Esophagus mucosa (tissue), 1 donor: ENCODE data around the gene HCN4. TPM values are rescaled to one million over a fixed set of nuclear protein-coding genes. Genes with fewer than 3 reads are reported as not detected.
"Not testable (repeated sequence)": the region's sequence is repeated elsewhere in the genome, so short reads cannot be mapped to it uniquely, and the experiment has no call there.

Source experiments
- ATAC-seq: fragments of 200-7000 bp; cut with Tn5 transposase; one replicate; pipeline ENCODE4 v1.9.1; 2020
- total RNA-seq: library from RNA; stranded (reverse); gene quantifications from one replicate; pipeline ENCODE4 v1.2.4, GENCODE V29; 2023
- donor health status: DM: yes; HTN: yes; CAD: no.

The HCN4 gene
- total RNA-seq, 1 donor from 2014 or later, result not detected

DNA sequence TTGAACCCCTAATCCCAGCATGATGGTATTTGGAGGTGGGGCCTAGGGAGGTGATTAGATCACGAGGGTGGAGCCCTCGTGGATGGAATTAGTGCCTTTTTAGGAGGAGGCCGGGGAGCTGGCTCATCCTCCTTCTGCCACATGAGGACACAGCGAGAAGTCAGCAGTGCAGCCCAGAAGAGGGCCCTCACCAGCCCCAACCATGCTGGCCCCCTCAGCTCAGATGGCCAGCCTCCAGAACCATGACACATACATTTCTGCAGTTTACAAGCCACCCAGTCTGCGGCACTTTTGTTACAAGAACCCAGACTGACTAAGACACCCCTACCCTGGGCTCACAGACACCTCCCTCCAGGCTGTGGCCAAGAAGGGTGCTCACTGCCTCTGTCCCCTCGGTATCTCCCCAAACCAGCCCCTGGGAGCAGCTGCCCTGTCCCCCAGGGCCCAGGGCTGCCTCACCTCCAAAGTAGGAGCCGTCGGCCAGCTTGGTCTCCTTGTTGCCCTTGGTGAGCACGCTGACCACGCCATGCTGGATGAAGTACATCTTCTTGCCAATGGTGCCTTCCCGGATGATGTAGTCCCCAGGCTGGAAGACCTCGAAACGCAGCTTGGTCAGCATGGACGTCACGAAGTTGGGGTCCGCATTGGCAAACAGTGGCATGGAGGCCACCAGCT lies 44.1 kb downstream of the HCN4 start:
- no peak for ATAC-seq

GRCh38 chr15:73323956-73324355 lies 44.8 kb downstream of the HCN4 start:
- no peak for ATAC-seq

DNA sequence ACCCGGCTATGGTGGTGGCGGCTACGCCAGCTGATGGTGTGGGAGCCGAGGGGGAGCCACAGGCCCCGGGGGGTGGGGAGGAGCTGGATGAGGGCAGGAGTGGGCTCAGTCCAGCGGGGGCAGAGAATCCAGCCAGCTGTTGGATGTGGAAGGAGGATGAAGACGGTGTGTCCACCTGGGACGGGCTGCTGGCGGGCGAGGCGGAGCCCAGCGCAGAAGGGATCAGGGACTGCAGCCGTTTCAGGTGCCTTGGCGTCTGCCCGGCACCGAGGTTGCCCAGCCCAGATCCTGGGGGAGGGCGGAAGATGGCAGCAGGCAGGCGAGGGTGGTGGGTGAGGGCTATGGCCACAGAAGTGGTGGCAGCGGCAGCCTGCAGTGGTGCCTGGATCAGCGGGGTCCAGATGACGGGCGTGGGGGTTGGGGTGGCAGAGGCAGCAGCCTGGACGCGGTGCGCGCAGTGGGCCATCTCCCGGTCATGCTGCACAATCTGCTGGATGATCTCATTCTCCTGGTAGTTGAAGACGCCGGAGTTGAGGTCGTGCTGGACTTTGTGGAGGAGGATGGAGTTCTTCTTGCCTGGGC lies 45.3 kb downstream of the HCN4 start:
- ATAC-seq, result no peak

DNA sequence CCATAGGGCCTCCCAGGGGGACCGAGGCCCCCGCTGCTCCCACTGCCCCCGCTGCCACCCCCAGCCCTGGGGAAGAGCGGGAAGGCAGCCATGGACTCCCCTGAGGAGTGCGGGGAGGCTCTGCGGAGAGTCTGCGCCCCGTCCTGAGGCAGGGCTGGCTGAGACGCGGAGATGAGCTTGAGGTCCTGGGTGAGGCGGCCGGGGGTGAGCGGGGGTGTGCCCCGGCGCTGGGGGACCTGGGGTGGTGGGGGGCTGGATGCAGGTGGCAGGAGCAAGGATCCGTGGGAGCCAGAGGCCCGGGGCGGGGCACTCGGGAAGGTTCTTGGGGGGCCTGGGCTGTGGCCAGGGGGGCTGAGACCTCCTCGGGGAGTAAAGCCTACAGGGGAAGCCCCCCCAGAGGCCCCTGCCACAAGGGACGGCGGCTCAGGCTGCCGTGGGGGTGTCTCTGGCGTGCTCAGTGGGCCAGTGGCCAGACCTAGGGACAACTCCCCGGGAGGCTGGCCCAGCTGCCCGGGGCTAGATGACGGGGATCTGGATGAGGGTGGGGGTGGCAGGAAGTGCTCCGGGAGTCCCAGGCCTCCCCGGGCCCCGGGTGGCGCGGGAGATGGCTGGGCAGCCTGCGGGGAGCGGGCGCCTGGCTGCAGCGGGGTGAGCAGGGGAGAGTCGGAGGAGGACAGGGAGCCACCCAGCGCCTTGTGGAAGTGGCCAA lies 45.9 kb downstream of the HCN4 start:
- no peak for ATAC-seq

- ATAC-seq, result no peak
These were observed 47.0 kb downstream of the HCN4 start for GRCh38 chr15:73321496-73322450.

- ATAC-seq, result no peak
These were observed 48.1 kb downstream of the HCN4 start for GRCh38 chr15:73320619-73321180.

DNA sequence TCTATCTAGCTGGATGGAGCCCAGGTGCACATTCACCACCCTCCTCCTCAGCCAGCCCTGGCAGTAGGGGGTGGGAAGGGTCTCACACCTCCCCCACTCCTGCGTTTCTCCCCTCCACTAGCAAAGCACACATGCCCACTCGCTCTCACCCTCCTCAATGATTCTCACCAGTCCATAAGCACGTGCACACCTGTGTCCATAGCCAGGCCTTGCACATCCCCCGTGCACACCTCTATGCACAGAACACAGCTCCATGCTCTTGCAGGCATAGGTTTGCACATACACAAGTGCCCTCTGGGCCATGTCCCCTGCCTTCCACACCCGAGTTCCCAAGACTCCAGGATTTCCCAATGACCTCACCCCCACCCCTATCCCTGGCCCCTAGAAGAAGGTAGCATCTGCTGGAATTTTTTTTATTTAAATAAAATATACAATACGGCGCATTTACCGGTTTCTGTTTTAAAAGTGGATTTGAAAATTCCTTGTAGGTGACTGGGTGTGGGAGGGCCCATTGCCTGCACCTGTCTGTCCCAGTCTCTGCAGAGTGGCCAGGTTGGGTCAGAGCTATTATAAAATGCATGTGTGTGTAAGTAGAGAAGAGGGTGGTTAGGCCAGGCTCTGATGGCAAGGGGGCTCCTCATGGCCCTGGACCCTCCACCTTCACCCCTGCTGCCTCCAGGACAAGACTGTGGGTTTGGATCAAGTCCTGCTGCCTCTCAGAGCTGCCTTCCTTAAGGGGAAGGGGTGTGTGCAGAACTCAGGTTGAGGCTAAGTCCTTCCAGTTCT lies 49.1 kb downstream of the HCN4 start:
- peak; percentile 10 for ATAC-seq

- no peak for ATAC-seq
These were observed 50.1 kb downstream of the HCN4 start for GRCh38 chr15:73318463-73319351.

DNA sequence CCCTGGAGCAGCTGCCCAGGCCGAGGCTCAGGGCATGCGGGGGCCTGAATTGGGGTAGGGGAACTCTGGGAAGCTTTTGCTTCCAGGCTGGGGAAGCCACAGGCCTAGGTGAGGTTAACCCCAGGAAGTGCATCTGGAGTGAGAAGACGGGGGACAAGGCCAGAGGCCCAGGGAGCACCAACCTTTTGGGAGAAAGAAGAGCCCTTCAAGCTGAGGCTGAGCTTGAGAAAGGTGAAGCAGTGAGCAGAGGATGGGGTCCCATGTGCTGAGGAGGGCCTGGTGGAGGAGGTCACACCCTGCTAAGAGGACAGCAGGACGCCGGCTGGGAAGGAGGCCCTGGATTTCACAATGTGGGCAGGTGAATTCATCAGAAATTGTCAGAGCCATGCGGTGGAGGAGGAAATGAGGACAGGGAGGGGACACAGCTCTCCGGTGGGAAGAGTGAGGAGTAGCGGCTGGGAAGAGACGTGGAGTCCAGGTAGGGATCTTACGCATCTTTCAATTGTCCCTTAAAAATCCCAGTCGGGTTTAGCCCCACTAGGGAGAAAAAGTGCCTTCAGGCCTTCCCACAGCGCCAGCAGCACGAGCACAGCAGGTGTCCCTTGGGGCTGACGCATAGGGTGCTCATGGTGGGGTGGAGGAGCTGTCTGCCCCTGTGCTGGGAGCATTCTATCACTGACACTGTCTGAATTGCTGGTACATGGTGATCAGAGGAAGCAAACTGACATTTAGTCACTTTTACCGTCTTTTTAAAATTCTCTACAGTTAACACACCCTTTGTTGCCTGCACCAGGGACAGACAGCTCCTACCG lies 50.9 kb downstream of the HCN4 start:
- no peak for ATAC-seq

DNA sequence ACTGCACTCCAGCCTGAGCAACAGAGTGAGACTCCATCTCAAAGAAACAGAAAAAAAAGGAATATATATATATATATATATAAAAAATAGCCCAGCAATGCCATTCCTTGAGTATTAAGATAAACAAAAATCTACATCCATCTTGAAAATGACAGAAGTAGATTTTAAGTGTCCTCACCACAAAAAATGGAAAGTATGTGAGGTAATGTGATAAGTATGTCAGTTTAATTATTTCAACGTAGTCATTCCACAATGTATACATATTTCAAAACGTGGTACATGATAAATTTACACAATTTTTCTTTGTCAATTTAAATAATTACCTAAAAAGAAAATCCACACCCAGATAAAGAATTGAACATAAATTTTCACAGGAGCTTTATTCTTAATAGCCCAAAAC lies 54.9 kb downstream of the HCN4 start:
- ATAC-seq, result no peak

DNA sequence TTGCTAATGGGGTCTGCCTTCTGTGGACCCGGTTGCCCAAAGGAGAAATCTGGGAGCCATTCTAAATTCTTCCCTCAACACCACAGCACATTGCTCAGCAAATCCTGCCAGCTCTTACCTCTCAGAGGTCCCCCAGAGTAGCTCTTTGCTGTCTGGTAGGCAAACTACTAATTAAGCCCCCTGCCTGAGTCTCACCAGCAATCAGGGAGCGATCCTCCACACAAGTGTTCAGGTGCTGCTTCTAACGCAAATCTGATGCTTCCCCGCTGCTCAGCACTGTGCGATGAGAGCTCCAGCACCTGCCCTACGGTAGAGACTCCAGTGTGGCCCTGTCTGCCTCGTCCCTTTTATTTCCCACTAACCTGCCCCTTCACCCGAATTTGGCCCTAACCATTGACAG lies 60.5 kb downstream of the HCN4 start:
- ATAC-seq, result no peak

GRCh38 chr15:73305331-73306211 lies 63.2 kb downstream of the HCN4 start:
- peak; percentile 85 for ATAC-seq

DNA sequence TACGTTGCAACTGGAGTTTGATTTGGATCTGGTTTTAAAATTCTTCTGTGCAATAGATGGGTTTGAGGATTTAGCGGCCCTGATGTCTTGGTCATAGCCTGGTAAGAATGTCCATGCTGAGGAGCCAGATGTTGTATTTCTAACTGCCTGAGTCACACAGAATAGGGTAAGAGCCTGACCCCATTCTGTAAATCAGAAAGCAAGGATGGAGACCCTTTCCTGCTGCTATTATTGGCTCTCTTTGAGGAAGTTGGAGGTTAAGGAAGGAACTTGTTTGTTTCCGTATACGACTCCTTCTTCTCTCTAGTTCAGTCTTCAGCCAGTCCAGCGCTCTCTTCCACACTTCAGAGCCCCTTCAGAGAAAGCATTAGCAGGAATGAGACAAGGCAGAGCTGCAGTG lies 65.1 kb downstream of the HCN4 start:
- ATAC-seq, result no peak

GRCh38 chr15:73300286-73300685 lies 68.5 kb downstream of the HCN4 start:
- not testable (repeated sequence) for ATAC-seq

DNA sequence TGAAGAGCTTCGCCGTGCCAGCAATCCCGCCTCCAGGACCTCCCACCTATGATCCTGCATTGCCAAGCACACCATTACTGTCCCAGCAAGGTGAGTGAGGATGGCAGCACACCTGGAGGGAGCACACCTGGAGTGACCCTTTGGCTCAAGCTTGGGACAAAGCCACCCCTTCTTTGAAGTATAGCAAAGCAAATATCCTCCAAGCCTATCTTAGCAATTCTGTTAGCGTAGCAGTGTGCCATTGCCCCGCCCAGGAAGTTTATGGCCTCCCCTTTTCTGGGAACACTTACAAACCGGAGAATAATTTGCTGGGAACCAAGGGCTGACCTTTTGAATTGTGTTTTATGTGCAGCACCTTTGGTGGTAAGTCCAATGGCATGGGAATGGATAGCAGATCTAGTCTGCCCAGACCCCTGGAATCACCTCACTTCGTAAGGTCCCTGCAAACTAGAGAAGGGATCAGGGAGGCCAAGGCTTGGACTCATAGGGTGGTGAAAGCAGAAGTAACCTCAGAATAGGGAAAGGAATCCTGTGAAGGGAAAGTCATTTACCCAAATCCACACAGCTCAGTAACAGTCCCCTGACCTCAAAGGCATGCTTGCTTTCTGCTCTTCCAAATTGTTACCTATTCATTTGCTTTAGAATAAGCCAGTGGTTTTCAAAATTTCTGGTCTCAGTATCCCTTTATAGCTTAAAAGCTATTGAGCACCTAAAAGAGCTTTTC lies 70.1 kb downstream of the HCN4 start:
- no peak for ATAC-seq

GRCh38 chr15:73296609-73297353 lies 72.0 kb downstream of the HCN4 start:
- ATAC-seq, result no peak

- ATAC-seq, result peak; percentile 42
These were observed 73.0 kb downstream of the HCN4 start for GRCh38 chr15:73295630-73296286.
